ENCODE measurements around the gene BTF3. TPM values are rescaled to one million over a fixed set of nuclear protein-coding genes. Genes with fewer than 3 reads are reported as not detected.

BTF3 gene
- total and polyA plus RNA-seq, 8 donors = 353 to 1,033 (median 938) TPM

- ATAC-seq = no peak
- no peak for DNase-seq
- no peaks in the 10 kb centered on the region for H3K4me1 ChIP-seq
- intact Hi-C loops (cut with DNase I) = no loop called here
- TF ChIP-seq, protein P1, sequence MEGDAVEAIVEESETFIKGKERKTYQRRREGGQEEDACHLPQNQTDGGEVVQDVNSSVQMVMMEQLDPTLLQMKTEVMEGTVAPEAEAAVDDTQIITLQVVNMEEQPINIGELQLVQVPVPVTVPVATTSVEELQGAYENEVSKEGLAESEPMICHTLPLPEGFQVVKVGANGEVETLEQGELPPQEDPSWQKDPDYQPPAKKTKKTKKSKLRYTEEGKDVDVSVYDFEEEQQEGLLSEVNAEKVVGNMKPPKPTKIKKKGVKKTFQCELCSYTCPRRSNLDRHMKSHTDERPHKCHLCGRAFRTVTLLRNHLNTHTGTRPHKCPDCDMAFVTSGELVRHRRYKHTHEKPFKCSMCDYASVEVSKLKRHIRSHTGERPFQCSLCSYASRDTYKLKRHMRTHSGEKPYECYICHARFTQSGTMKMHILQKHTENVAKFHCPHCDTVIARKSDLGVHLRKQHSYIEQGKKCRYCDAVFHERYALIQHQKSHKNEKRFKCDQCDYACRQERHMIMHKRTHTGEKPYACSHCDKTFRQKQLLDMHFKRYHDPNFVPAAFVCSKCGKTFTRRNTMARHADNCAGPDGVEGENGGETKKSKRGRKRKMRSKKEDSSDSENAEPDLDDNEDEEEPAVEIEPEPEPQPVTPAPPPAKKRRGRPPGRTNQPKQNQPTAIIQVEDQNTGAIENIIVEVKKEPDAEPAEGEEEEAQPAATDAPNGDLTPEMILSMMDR (IDR thresholded peaks at IDR 0.05) = no peak
- no peak overlapping the region for H3K27ac ChIP-seq
- H3K9me3 ChIP-seq = no peaks in the 10 kb centered on the region
- H3K4me3 ChIP-seq = no peak overlapping the region
- H3K36me3 ChIP-seq = no peaks in the 10 kb centered on the region
- H3K27me3 ChIP-seq = no peaks in the 10 kb centered on the region
Observed at GRCh38 chr5:73539730-73540129, 41.5 kb downstream of the BTF3 start.

DNA sequence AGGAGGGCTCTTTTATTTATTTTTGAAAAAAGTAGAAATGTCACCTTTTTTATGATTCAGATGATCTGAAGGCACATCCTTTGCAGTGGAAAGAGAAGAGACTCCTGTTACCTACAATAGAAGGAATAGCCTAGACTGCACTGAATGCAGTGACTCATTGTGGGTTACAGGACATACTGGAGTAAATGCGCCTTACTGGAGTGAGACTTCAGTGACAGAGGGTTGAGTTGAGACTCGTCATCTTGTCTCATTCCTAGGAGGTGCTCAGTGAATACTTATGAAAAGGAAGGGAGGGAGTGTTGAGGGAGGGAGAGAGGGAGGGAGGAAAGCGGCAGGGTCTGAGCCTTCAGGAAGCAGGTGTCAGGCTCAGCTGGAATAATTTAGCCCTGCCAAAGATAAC lies 42.0 kb downstream of the BTF3 start:
- intact Hi-C loops (cut with DNase I) = no loop called here
- Histone ChIP-seq H3K9me3 (no peaks in the 10 kb centered on the region), H3K27ac (no peak overlapping the region), H3K36me3 (no peaks in the 10 kb centered on the region), H3K4me3 (no peak overlapping the region), H3K27me3 (no peaks in the 10 kb centered on the region), H3K4me1 (no peaks in the 10 kb centered on the region)
- TF ChIP-seq, protein P1 (IDR thresholded peaks at IDR 0.05) = no peak
- no peak for ATAC-seq
- DNase-seq = no peak

GRCh38 chr5:73542020-73542419 lies 43.8 kb downstream of the BTF3 start:
- Histone ChIP-seq H3K9me3 (no peaks in the 10 kb centered on the region), H3K27me3 (no peaks in the 10 kb centered on the region), H3K36me3 (no peaks in the 10 kb centered on the region), H3K4me3 (no peak overlapping the region), H3K27ac (peak overlapping the region; percentile 14 to 62), H3K4me1 (no peaks in the 10 kb centered on the region)
- intact Hi-C loops (cut with DNase I) = no loop called here
- peak; percentile 42 for ATAC-seq
- DNase-seq = peak in 1 of 4 donors; percentile 58
- TF ChIP-seq, protein P1 (IDR thresholded peaks at IDR 0.05) = no peak

DNA sequence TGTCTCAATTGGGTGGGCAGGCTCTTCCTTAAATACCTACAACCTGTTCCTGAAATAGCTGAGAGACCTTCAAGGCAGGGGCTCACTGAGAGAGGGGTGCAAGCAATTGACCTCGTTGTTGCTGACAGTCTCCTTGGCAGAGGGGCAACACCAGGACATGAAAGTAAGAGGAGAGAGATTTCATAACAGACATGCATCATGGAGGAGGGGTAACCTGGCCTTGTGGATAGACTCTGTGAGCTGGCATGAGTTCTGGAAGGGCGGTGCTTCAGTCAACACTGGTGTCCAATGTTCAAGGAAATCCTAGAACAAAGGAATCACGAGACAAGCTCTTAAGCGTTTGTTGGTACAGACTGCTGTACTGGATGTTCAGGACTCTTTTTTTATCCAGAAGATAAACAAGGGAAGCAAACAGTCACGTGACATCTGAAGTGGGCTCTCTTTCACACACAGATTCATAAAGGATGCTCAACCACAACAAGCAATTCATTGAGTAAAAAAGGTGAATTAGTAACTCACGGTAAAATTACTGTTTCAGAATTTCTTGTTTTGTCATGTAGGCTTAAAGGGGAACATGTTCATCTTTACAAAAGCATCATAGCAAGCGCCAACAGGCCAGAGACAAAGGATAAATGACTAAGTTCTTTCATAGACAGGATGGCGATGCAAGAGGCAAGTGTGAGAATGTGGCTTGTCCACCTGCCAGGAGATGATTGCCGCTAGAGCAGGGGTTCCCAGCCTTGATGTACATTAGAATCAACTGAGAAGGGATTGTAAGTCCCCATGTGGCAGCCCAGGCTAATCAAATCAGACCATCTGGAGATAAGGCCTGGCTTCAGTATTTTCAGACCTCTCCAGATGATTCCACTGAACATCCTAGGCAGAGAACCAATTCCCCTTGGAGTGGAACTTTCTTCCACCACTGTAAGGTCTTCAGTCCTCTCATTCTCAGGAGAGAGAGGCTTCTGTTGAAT lies 46.5 kb downstream of the BTF3 start:
- peak overlapping the region in 1 of 2 donors; percentile 13 for H3K27ac ChIP-seq
- no peak overlapping the region for H3K4me3 ChIP-seq
- DNase-seq = peak in 1 of 4 donors; percentile 40
- H3K36me3 ChIP-seq = no peaks in the 10 kb centered on the region
- TF ChIP-seq, protein P1 (IDR thresholded peaks at IDR 0.05) = no peak
- H3K4me1 ChIP-seq = no peaks in the 10 kb centered on the region
- no peaks in the 10 kb centered on the region for H3K9me3 ChIP-seq
- H3K27me3 ChIP-seq = no peaks in the 10 kb centered on the region
- intact Hi-C loops (cut with DNase I) = no loop called here
- peak; percentile 63 for ATAC-seq

- intact Hi-C loops (cut with DNase I) = no loop called here
- H3K27ac ChIP-seq = no peak overlapping the region
- DNase-seq (no peak), ATAC-seq (no peak)
- no peak overlapping the region for H3K4me3 ChIP-seq
- no peaks in the 10 kb centered on the region for H3K27me3 ChIP-seq
- no peaks in the 10 kb centered on the region for H3K36me3 ChIP-seq
- TF ChIP-seq, protein P1 (IDR thresholded peaks at IDR 0.05) = no peak
- no peaks in the 10 kb centered on the region for H3K4me1 ChIP-seq
- H3K9me3 ChIP-seq = no peaks in the 10 kb centered on the region
Observed at GRCh38 chr5:73545403-73545779, 47.1 kb downstream of the BTF3 start.
